CD4-positive, alpha-beta T cell (primary cell): ENCODE results near the gene GSTT4. TPM values are rescaled to one million over a fixed set of nuclear protein-coding genes. Genes with fewer than 3 reads are reported as not detected.

Experiments
- ATAC-seq: fragments of 200-7000 bp; cut with Tn5 transposase; one replicate; pipeline ENCODE4 v1.10.0; 2022; ENCODE audit warnings: mild to moderate bottlenecking; ENCODE audit not compliant: poor library complexity
- CTCF ChIA-PET: fragments of 350-600 bp; sonication (Branson Sonifier 250); formaldehyde crosslinking; loops from one replicate; lab custom pipeline; 2021; ENCODE audit warnings: antibody characterized with exemption, inconsistent platforms; lab: Charles Lee
- POLR2A ChIA-PET: fragments of 350-600 bp; sonication (Branson Sonifier 250); formaldehyde crosslinking; loops from one replicate; lab custom pipeline; 2021; ENCODE audit warnings: antibody characterized with exemption, inconsistent platforms; lab: Charles Lee
- DNase-seq, 14 experiments: peaks; one replicate each; pipeline ENCODE4 v3.0.0-alpha.2; 2013 to 2020; ENCODE audit warnings: mixed read lengths in 2 of 14
- H3K27ac ChIP-seq, 2 donors: one replicate each; pipeline versions ENCODE4 v1.5.1 to v1.7.0; 2013; ENCODE audit warnings: low read length in 2 of 2, low read depth in 1 of 2, mild to moderate bottlenecking in 1 of 2
- H3K27me3 ChIP-seq, 2 experiments: 1 replicate in 1 of 2; 2 replicates in 1 of 2; pipeline versions ENCODE4 v1.6.1 to v1.7.0; 2013; ENCODE audit warnings: low read length in 2 of 2, control low read depth in 1 of 2, mild to moderate bottlenecking in 1 of 2, moderate library complexity in 1 of 2; ENCODE audit not compliant: insufficient read depth in 2 of 2, control insufficient read depth in 1 of 2
- H3K36me3 ChIP-seq: one replicate; pipeline ENCODE4 v1.6.1; 2013; ENCODE audit warnings: low read length, control low read depth; ENCODE audit not compliant: insufficient read depth
- H3K4me1 ChIP-seq: one replicate; pipeline ENCODE4 v1.6.1; 2013; ENCODE audit warnings: low read length, control low read depth; ENCODE audit not compliant: insufficient read depth
- H3K4me3 ChIP-seq: one replicate; pipeline ENCODE4 v1.5.1; 2013; ENCODE audit warnings: mild to moderate bottlenecking, low read length, moderate library complexity
- H3K9me3 ChIP-seq, 2 experiments: 1 replicate in 1 of 2; 2 replicates in 1 of 2; pipeline versions ENCODE4 v1.6.1 to v1.7.0; 2013; ENCODE audit warnings: low read length in 2 of 2, mild to moderate bottlenecking in 2 of 2, control low read depth in 1 of 2, moderate library complexity in 1 of 2; ENCODE audit not compliant: control insufficient read depth in 1 of 2, insufficient read depth in 1 of 2
- H3K27ac Mint-ChIP-seq: one replicate; pipeline ENCODE4 v1.8.0; 2020; ENCODE audit warnings: mixed read lengths
- H3K27me3 Mint-ChIP-seq: one replicate; pipeline ENCODE4 v1.8.0; 2021; ENCODE audit warnings: mixed read lengths
- H3K36me3 Mint-ChIP-seq: one replicate; pipeline ENCODE4 v1.8.0; 2021; ENCODE audit warnings: low read depth, mixed read lengths
- H3K4me1 Mint-ChIP-seq: one replicate; pipeline ENCODE4 v1.8.0; 2021; ENCODE audit warnings: low read depth, mixed read lengths
- H3K4me3 Mint-ChIP-seq: one replicate; pipeline ENCODE4 v1.8.0; 2020; ENCODE audit warnings: mild to moderate bottlenecking, mixed read lengths
- H3K9me3 Mint-ChIP-seq: one replicate; pipeline ENCODE4 v1.8.0; 2020; ENCODE audit warnings: mixed read lengths
- intact Hi-C, 2 experiments: fragments of 100-400 bp; cut with DNase I in 1 of 2; cut with micrococcal nuclease in 1 of 2; formaldehyde crosslinking; loops; one replicate each; pipeline versions ENCODE4 v1.15.1 to v1.9.0; 2023 to 2025; cut with DNase I, micrococcal nuclease
- total RNA-seq, 174 experiments: library from RNA in 2 of 174; stranded (reverse) in 2 of 174; gene quantifications; one replicate each; pipeline ENCODE4 v1.2.3 and lab custom pipeline; 2021 to 2026
- TF ChIP-seq, protein P1 (sequence below): fragments of 200-600 bp; IDR thresholded peaks from one replicate; pipeline ENCODE4 v1.8.0; 2022; ENCODE audit warnings: antibody characterized with exemption, mild to moderate bottlenecking

Gene GSTT4
- total RNA-seq, 2 experiments from 2014 or later = not detected

DNA sequence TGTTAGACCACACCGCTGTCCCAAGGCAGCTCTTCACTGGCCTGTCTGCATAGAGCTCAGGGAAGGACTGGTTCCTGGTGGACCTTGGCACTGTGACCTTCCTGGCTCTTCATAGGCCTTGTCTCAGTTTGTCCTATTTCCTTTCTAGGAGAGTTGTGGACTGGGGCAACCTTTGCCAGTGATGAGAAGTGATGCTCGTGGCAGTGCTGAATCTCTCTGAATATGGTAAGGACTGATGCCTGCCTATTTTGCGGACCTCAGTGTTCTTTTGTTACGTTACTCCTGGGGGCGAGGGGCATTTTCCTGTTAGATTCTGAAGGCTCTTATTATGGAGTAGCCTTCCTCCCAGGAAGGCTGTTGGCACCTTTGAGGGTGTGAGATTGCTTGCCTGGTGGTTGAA, 30.0 kb upstream of the GSTT4 start:
- ChIA-PET POLR2A (interaction anchor here (5.2 kb wide), 1 partner anchor 24 kb away, joined by 68 read pairs; the partner anchor contains the start of gene CABIN1), CTCF (no interaction called here)
- H3K36me3 Mint-ChIP-seq = peaks cover 45% of the 10 kb centered on the region
- H3K36me3 ChIP-seq = peaks cover 55% of the 10 kb centered on the region
- no peak for ATAC-seq
- H3K4me1 ChIP-seq = peaks cover 43% of the 10 kb centered on the region
- H3K27me3 ChIP-seq = no peaks in the 10 kb centered on the region
- H3K27ac ChIP-seq = no peak overlapping the region
- no peak overlapping the region for H3K4me3 ChIP-seq
- intact Hi-C loops = no loop called here
- H3K4me3 Mint-ChIP-seq = no peak overlapping the region
- H3K27me3 Mint-ChIP-seq = no peaks in the 10 kb centered on the region
- peaks cover 60% of the 10 kb centered on the region for H3K4me1 Mint-ChIP-seq
- H3K27ac Mint-ChIP-seq = peak overlapping the region; percentile 93
- no peaks in the 10 kb centered on the region for H3K9me3 Mint-ChIP-seq
- DNase-seq = no peak
- H3K9me3 ChIP-seq = no peaks in the 10 kb centered on the region
- TF ChIP-seq, protein P1, sequence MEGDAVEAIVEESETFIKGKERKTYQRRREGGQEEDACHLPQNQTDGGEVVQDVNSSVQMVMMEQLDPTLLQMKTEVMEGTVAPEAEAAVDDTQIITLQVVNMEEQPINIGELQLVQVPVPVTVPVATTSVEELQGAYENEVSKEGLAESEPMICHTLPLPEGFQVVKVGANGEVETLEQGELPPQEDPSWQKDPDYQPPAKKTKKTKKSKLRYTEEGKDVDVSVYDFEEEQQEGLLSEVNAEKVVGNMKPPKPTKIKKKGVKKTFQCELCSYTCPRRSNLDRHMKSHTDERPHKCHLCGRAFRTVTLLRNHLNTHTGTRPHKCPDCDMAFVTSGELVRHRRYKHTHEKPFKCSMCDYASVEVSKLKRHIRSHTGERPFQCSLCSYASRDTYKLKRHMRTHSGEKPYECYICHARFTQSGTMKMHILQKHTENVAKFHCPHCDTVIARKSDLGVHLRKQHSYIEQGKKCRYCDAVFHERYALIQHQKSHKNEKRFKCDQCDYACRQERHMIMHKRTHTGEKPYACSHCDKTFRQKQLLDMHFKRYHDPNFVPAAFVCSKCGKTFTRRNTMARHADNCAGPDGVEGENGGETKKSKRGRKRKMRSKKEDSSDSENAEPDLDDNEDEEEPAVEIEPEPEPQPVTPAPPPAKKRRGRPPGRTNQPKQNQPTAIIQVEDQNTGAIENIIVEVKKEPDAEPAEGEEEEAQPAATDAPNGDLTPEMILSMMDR = no peak

DNA sequence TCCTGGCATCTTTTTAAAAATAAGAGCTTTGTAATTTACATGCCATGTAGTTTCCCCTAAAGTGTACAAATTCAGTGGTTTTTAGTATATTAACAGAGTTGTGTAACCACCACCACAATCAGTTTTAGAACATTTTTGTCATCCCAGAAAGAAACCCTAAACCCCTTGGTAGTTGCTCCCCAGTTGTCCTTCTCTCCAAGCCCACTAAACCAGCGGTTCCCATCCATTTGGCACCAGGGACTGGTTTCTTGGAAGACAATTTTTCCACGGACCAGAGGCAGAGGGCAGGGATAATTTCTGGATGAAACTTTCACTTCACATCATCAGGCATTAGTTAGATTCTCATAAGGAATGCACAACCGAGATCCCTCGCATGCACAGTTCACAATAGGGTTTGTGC, 28.5 kb upstream of the GSTT4 start:
- Histone ChIP-seq H3K27ac (no peak overlapping the region), H3K9me3 (no peaks in the 10 kb centered on the region), H3K4me3 (no peak overlapping the region), H3K36me3 (peaks cover 41% of the 10 kb centered on the region), H3K4me1 (peaks cover 37% of the 10 kb centered on the region), H3K27me3 (no peaks in the 10 kb centered on the region)
- ATAC-seq = no peak
- DNase-seq = no peak
- Mint-ChIP-seq H3K4me1 (peaks cover 50% of the 10 kb centered on the region), H3K36me3 (peaks cover 30% of the 10 kb centered on the region), H3K9me3 (no peaks in the 10 kb centered on the region), H3K27ac (peak overlapping the region; percentile 28), H3K27me3 (no peaks in the 10 kb centered on the region), H3K4me3 (no peak overlapping the region)
- TF ChIP-seq, protein P1 = no peak
- ChIA-PET POLR2A (no interaction called here), CTCF (no interaction called here)
- intact Hi-C loops = no loop called here

DNA sequence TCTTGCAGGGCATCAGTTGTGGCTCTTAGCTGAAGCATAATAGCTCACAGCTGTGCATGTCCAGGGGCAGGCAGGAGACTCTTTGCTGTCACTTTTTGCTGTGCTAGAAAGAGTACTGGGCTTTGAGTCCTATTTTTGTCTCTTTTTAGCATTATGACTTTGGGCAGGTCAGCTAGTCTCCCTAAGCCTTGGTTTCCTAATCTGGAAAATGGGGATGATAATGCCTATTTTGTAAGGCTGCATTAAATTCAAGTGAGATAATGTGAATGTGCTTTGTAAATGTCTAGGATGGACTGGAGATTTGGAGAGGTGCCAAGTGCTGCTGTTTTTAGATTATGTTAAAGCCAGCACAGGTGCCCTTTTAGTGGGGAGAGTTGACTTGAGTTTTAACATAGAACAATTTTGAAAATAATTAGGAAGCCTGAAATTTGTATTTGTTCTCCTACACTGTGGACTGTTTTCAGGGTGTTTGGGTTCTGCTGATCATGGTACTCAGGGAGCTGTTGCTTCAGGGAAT, 25.0 kb upstream of the GSTT4 start:
- H3K36me3 Mint-ChIP-seq = peaks cover 13% of the 10 kb centered on the region
- Histone ChIP-seq H3K36me3 (peaks cover 15% of the 10 kb centered on the region), H3K4me3 (no peak overlapping the region), H3K27ac (no peak overlapping the region), H3K9me3 (no peaks in the 10 kb centered on the region), H3K27me3 (no peaks in the 10 kb centered on the region), H3K4me1 (peaks cover 10% of the 10 kb centered on the region)
- H3K27ac Mint-ChIP-seq = no peak overlapping the region
- TF ChIP-seq, protein P1 = no peak
- no peak for DNase-seq
- intact Hi-C loops = no loop called here
- H3K4me3 Mint-ChIP-seq = no peak overlapping the region
- peaks cover 42% of the 10 kb centered on the region for H3K4me1 Mint-ChIP-seq
- ATAC-seq = no peak
- H3K9me3 Mint-ChIP-seq = no peaks in the 10 kb centered on the region
- CTCF ChIA-PET = interaction anchor here (0.7 kb wide), 1 partner anchor 17 kb away, joined by 3 read pairs; no protein-coding TSS in a partner anchor
- H3K27me3 Mint-ChIP-seq = no peaks in the 10 kb centered on the region
- POLR2A ChIA-PET = interaction anchor here (1.1 to 2.6 kb wide), 2 partner anchors 8 to 19 kb away, joined by 4 to 8 read pairs; partner anchors contain the start of gene CABIN1
